OCI-LY7 (cell line): ENCODE results near the gene SPEM1. TPM values are rescaled to one million over a fixed set of nuclear protein-coding genes. Genes with fewer than 3 reads are reported as not detected.

ENCODE experiments used
- BruUV-seq: library from RNA; stranded (reverse); fragments of 400-500 nt; replicated peaks from 2 replicates; lab custom pipeline; 2021; lab: Mats Ljungman, UMichigan
- CTCF ChIA-PET: fragments of 300-600 bp; sonication (Branson Sonifier 250); formaldehyde crosslinking; loops from one replicate; lab custom pipeline; 2022; ENCODE audit warnings: antibody characterized with exemption; ENCODE audit not compliant: unreplicated experiment; lab: Charles Lee
- POLR2A ChIA-PET: fragments of 300-600 bp; sonication (Branson Sonifier 250); formaldehyde crosslinking; loops from one replicate; lab custom pipeline; 2022; ENCODE audit warnings: antibody characterized with exemption; lab: Charles Lee
- DNase-seq: peaks from one replicate; pipeline ENCODE4 v3.0.0-alpha.2; 2015; ENCODE audit warnings: low spot score
- H2AFZ ChIP-seq: fragments of 200-600 bp; sonication (generic), shearing (Covaris generic); 2 replicates; pipeline ENCODE4 v1.6.1; 2014; ENCODE audit warnings: mild to moderate bottlenecking, antibody characterized with exemption, low read length, moderate library complexity
- H3K27ac ChIP-seq: fragments of 200-600 bp; sonication (generic); 2 replicates; pipeline ENCODE4 v1.5.1; 2014; ENCODE audit warnings: mixed run types, low read depth, mild to moderate bottlenecking, moderate library complexity, low read length, inconsistent platforms; ENCODE audit not compliant: poor library complexity, severe bottlenecking
- H3K36me3 ChIP-seq: fragments of 200-600 bp; sonication (generic); 2 replicates; pipeline ENCODE4 v1.6.1; 2014; ENCODE audit warnings: mild to moderate bottlenecking, antibody characterized with exemption, low read length, moderate library complexity, mixed read lengths; ENCODE audit not compliant: insufficient read depth
- H3K4me1 ChIP-seq: fragments of 200-600 bp; sonication (generic); 2 replicates; pipeline ENCODE4 v1.5.1; 2014; ENCODE audit warnings: mild to moderate bottlenecking, low read length; ENCODE audit not compliant: insufficient read depth, poor library complexity, severe bottlenecking
- H3K4me2 ChIP-seq: fragments of 200-600 bp; sonication (generic); 2 replicates; pipeline ENCODE4 v1.6.1; 2014; ENCODE audit warnings: mild to moderate bottlenecking, low read length
- H3K4me3 ChIP-seq: fragments of 200-600 bp; sonication (generic); 2 replicates; pipeline ENCODE4 v1.5.1; 2014; ENCODE audit warnings: mild to moderate bottlenecking, low read depth, low read length; ENCODE audit not compliant: poor library complexity, severe bottlenecking
- H3K79me2 ChIP-seq: fragments of 200-600 bp; sonication (generic); 2 replicates; pipeline ENCODE4 v1.6.1; 2016; ENCODE audit warnings: low read depth, mild to moderate bottlenecking, low read length, moderate library complexity, mixed read lengths; ENCODE audit not compliant: insufficient read depth
- H3K9me2 ChIP-seq: fragments of 200-600 bp; sonication (generic); 2 replicates; pipeline ENCODE4 v1.6.1; 2016; ENCODE audit warnings: mild to moderate bottlenecking, low read length, mixed read lengths; ENCODE audit not compliant: insufficient read depth
- H3K9me3 ChIP-seq: fragments of 200-600 bp; sonication (generic); 2 replicates; pipeline ENCODE4 v1.6.1; 2014; ENCODE audit warnings: mild to moderate bottlenecking, mixed run types, low read length, mixed read lengths
- H4K20me1 ChIP-seq: fragments of 200-600 bp; sonication (generic); 2 replicates; pipeline ENCODE4 v1.6.1; 2014; ENCODE audit warnings: mild to moderate bottlenecking, antibody characterized with exemption, low read length, moderate library complexity, mixed read lengths; ENCODE audit not compliant: insufficient read depth
- CTCF ChIP-seq: fragments of 200-600 bp; sonication (generic); conservative IDR thresholded peaks from 2 replicates; pipeline ENCODE4 v1.5.1; 2014; ENCODE audit warnings: mild to moderate bottlenecking, antibody characterized with exemption, low read length, moderate library complexity, mixed read lengths
- EZH2phosphoT487 ChIP-seq: fragments of 200-600 bp; sonication (generic); IDR thresholded peaks from 2 replicates; pipeline ENCODE4 v1.6.1; 2018; ENCODE audit warnings: low read depth, borderline replicate concordance, mild to moderate bottlenecking, mixed run types, antibody characterized with exemption, low read length, moderate library complexity, mixed read lengths
- intact Hi-C: fragments of 100-400 bp; cut with micrococcal nuclease; formaldehyde crosslinking; loops from one replicate; pipeline ENCODE4 v1.10.0; 2022; ENCODE audit not compliant: unreplicated experiment
- total RNA-seq, 2 experiments: library from RNA; depleted of rRNA in 1 of 2; stranded (reverse); fragments of >200 nt in 1 of 2; shearing (Covaris generic) in 1 of 2; gene quantifications; 2 replicates each; pipeline ENCODE4 v1.2.3, GENCODE V29; 2014 to 2022

Gene SPEM1
- total RNA-seq, 2 experiments from 2014 or later: not detected

- CTCF ChIA-PET: no interaction called here
- no peaks in the 10 kb centered on the region for H3K36me3 ChIP-seq
- no peaks in the 10 kb centered on the region for H3K9me2 ChIP-seq
- TF ChIP-seq EZH2phosphoT487 (no peak), CTCF (no peak)
- H2AFZ ChIP-seq: no peak overlapping the region
- BruUV-seq: no TSS peak
- POLR2A ChIA-PET: interaction anchor here (0.6 kb wide), 1 partner anchor 182 kb away, joined by 4 read pairs; no protein-coding TSS in a partner anchor
- intact Hi-C loops: no loop called here
- no peaks in the 10 kb centered on the region for H4K20me1 ChIP-seq
- H3K4me1 ChIP-seq: peaks cover 6% of the 10 kb centered on the region
- H3K4me2 ChIP-seq: no peak overlapping the region
- DNase-seq: no peak
- no peak overlapping the region for H3K27ac ChIP-seq
- H3K4me3 ChIP-seq: no peak overlapping the region
- no peaks in the 10 kb centered on the region for H3K79me2 ChIP-seq
- H3K9me3 ChIP-seq: no peaks in the 10 kb centered on the region
These were observed 14.5 kb upstream of the SPEM1 start for GRCh38 chr17:7405350-7406234.

GRCh38 chr17:7406235-7406825 is 13.8 kb upstream of the SPEM1 start:
- H2AFZ ChIP-seq: no peak overlapping the region
- H3K4me1 ChIP-seq: peaks cover 6% of the 10 kb centered on the region
- BruUV-seq: no TSS peak
- intact Hi-C loops: no loop called here
- POLR2A ChIA-PET: no interaction called here
- H3K4me2 ChIP-seq: no peak overlapping the region
- no peaks in the 10 kb centered on the region for H4K20me1 ChIP-seq
- CTCF ChIA-PET: no interaction called here
- DNase-seq: no peak
- H3K27ac ChIP-seq: no peak overlapping the region
- H3K9me3 ChIP-seq: no peaks in the 10 kb centered on the region
- H3K4me3 ChIP-seq: no peak overlapping the region
- no peaks in the 10 kb centered on the region for H3K9me2 ChIP-seq
- TF ChIP-seq EZH2phosphoT487 (no peak), CTCF (no peak)
- no peaks in the 10 kb centered on the region for H3K79me2 ChIP-seq
- H3K36me3 ChIP-seq: no peaks in the 10 kb centered on the region

GRCh38 chr17:7407082-7407481 is 13.0 kb upstream of the SPEM1 start:
- Histone ChIP-seq H3K27ac (no peak overlapping the region), H3K9me2 (no peaks in the 10 kb centered on the region), H3K9me3 (no peaks in the 10 kb centered on the region), H3K79me2 (no peaks in the 10 kb centered on the region), H4K20me1 (no peaks in the 10 kb centered on the region), H3K4me2 (no peak overlapping the region), H3K36me3 (no peaks in the 10 kb centered on the region), H3K4me1 (peaks cover 6% of the 10 kb centered on the region), H2AFZ (no peak overlapping the region), H3K4me3 (no peak overlapping the region)
- BruUV-seq: no TSS peak
- CTCF ChIA-PET: no interaction called here
- POLR2A ChIA-PET: no interaction called here
- TF ChIP-seq EZH2phosphoT487 (no peak), CTCF (no peak)
- DNase-seq: no peak
- intact Hi-C loops: no loop called here
